Progenitor cell of endocrine pancreas (in vitro differentiated cells): ENCODE results near the gene LHFPL2. TPM values are rescaled to one million over a fixed set of nuclear protein-coding genes. Genes with fewer than 3 reads are reported as not detected.

Source experiments
- DNase-seq: peaks from one replicate; pipeline ENCODE4 v3.0.0; 2021; ENCODE audit warnings: low spot score; ENCODE audit not compliant: unreplicated experiment
- H3K27ac Mint-ChIP-seq: 2 replicates; pipeline ENCODE4 v1.8.0; 2021; ENCODE audit warnings: mild to moderate bottlenecking, moderate library complexity, mixed read lengths
- H3K27me3 Mint-ChIP-seq: 2 replicates; pipeline ENCODE4 v1.8.0; 2021; ENCODE audit warnings: mixed read lengths
- H3K36me3 Mint-ChIP-seq: 2 replicates; pipeline ENCODE4 v1.8.0; 2022; ENCODE audit warnings: mixed read lengths; ENCODE audit not compliant: insufficient read depth
- H3K4me1 Mint-ChIP-seq: 2 replicates; pipeline ENCODE4 v1.8.0; 2021; ENCODE audit warnings: low read depth, mixed read lengths
- H3K4me3 Mint-ChIP-seq: 2 replicates; pipeline ENCODE4 v1.8.0; 2021; ENCODE audit warnings: low read depth, mild to moderate bottlenecking, moderate library complexity, mixed read lengths
- H3K9me3 Mint-ChIP-seq: 2 replicates; pipeline ENCODE4 v1.8.0; 2021; ENCODE audit warnings: low read depth, mixed read lengths
- total RNA-seq: library from RNA; stranded (reverse); gene quantifications from 2 replicates; pipeline ENCODE4 v1.2.1, GENCODE V29; 2021
- TF ChIP-seq, protein P1 (sequence below): fragments of 200-600 bp; sonication (generic); IDR thresholded peaks from one replicate; pipeline ENCODE4 v1.5.0; 2021; ENCODE audit warnings: antibody characterized with exemption, mild to moderate bottlenecking; ENCODE audit not compliant: unreplicated experiment

LHFPL2 gene
- total RNA-seq, 1 donor from 2014 or later, result 15.0 TPM

DNA sequence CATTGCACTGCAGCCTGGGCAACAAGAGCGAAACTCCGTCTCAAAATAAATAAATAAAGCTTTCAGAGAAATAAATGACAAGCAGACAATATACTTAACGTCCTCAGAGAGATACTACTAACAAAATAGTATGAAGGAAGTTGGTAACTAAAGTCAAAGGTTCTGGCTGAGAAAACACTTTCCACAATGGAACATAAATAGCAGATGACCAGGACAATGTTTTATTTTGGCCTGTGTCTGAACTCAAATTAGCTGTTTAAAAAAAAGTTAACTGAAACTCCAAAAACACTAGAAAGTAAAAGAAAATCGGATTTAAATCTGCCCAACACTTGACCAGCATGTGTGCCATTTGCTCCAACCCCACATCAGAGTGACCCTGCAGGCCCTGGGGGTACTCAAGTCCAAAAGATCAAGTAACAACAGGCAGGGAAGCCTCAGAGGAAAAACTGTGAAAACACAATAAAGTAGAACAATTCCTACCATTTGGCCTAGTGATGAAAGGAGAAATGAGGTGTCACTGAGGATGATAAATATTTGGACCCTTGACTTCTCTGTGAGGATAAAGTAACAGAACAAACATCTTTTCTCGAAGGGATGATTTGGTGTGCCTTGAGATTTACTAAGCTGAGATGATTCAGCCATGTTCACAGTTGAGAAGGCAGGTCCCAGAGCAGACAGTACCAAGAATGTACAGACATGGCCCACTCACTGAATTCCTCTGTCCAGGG, 47.7 kb downstream of the LHFPL2 start:
- peak overlapping the region; percentile 94 for H3K27ac Mint-ChIP-seq

DNA sequence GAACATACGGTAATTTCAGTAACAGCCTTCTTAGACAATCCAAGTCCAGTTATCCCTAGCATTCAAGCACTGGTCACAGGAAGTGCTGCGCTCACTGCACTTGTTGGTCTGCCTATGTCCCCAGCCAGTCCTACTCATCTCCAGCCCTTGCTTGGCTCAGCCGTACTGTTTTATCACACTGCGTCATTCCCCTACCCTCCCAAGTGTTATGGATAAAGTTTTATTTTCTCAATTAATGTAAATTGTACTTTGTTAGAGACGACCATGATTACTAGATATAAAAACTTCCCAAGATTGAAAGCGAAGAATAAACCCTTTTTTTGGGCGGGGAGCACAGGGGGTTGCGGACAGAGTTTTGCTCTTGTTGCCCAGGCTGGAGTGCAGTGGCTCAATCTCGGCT, 49.6 kb downstream of the LHFPL2 start:
- Mint-ChIP-seq H3K36me3 (peaks cover 1% of the 10 kb centered on the region), H3K27ac (no peak overlapping the region), H3K9me3 (no peaks in the 10 kb centered on the region), H3K27me3 (no peaks in the 10 kb centered on the region), H3K4me1 (peaks cover 32% of the 10 kb centered on the region), H3K4me3 (peak overlapping the region; percentile 18)
- no peak for DNase-seq
- TF ChIP-seq, protein P1, sequence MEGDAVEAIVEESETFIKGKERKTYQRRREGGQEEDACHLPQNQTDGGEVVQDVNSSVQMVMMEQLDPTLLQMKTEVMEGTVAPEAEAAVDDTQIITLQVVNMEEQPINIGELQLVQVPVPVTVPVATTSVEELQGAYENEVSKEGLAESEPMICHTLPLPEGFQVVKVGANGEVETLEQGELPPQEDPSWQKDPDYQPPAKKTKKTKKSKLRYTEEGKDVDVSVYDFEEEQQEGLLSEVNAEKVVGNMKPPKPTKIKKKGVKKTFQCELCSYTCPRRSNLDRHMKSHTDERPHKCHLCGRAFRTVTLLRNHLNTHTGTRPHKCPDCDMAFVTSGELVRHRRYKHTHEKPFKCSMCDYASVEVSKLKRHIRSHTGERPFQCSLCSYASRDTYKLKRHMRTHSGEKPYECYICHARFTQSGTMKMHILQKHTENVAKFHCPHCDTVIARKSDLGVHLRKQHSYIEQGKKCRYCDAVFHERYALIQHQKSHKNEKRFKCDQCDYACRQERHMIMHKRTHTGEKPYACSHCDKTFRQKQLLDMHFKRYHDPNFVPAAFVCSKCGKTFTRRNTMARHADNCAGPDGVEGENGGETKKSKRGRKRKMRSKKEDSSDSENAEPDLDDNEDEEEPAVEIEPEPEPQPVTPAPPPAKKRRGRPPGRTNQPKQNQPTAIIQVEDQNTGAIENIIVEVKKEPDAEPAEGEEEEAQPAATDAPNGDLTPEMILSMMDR, result no peak

More for the DNA sequence above, 47.7 kb downstream of the LHFPL2 start:
- TF ChIP-seq, protein P1, result no peak
- H3K36me3 Mint-ChIP-seq, result peaks cover 1% of the 10 kb centered on the region
- H3K27me3 Mint-ChIP-seq, result no peaks in the 10 kb centered on the region
- DNase-seq, result no peak
- H3K4me3 Mint-ChIP-seq, result no peak overlapping the region
- peaks cover 33% of the 10 kb centered on the region for H3K4me1 Mint-ChIP-seq
- H3K9me3 Mint-ChIP-seq, result no peaks in the 10 kb centered on the region

DNA sequence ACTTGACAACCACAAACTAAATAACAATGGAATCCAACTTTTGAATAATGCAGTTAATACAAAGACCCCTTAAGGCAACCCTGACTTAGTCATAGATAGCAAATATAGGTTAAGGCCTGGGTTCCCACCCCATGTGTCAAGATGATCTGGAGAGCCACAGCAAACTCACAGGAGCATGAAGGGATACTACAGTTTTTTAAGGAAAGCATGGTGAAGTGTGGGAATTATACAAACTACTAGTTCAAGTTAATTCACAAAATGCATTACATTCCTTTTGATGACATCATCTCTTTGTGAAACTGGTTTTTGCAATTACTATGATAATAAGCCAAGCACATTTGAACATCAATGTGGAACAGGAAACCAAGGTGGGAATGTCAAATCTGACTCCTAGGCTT, 50.6 kb downstream of the LHFPL2 start:
- Mint-ChIP-seq H3K9me3 (no peaks in the 10 kb centered on the region), H3K4me1 (peaks cover 32% of the 10 kb centered on the region), H3K36me3 (peaks cover 1% of the 10 kb centered on the region), H3K27me3 (no peaks in the 10 kb centered on the region), H3K27ac (peak overlapping the region; percentile 6), H3K4me3 (no peak overlapping the region)
- TF ChIP-seq, protein P1, result no peak
- no peak for DNase-seq

DNA sequence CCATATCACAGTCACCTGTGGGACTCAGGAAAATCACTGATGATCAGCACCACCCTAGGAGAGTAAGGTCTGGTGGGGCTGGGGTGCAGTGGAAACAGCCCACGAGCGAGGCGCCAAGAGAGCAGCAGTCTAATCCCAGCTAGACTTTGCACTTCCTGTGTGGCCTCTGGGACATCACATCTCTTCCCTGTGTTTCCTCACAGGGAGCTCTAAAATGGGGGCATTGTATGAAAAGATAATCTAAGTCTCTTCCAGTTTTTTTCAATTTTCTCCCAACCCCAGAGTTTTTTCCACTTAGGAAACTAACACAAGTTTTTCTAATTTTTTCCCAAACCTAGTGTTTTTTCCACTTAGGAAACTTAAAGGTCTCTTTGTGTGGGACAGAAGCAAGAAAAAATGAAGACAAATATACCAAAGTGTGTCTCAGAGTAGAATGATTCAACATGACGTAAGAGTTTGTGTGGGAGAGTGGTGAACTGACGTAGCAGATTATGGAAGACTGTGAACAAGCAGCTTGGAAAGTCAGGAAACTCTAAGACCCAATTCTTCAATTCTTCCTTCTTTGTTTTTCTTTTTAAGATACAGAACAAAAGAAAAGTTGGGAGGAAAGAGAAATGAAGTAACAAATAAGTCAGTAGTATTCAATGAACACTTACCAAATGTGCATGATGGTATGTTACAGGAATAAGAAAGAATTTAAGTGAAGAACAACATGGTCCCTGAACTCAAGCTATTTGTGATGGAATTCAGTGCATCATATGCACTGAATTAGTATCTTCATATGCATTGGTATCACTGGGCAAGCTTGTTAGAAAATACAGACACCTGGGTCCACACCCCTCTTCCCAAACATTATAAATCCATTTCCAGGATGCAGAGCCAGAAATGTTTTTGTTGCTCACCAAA, 51.3 kb downstream of the LHFPL2 start:
- H3K4me1 Mint-ChIP-seq, result peaks cover 30% of the 10 kb centered on the region
- DNase-seq, result no peak
- H3K36me3 Mint-ChIP-seq, result peaks cover 1% of the 10 kb centered on the region
- H3K4me3 Mint-ChIP-seq, result no peak overlapping the region
- H3K9me3 Mint-ChIP-seq, result no peaks in the 10 kb centered on the region
- H3K27ac Mint-ChIP-seq, result peak overlapping the region; percentile 6
- no peaks in the 10 kb centered on the region for H3K27me3 Mint-ChIP-seq
- TF ChIP-seq, protein P1, result no peak

DNA sequence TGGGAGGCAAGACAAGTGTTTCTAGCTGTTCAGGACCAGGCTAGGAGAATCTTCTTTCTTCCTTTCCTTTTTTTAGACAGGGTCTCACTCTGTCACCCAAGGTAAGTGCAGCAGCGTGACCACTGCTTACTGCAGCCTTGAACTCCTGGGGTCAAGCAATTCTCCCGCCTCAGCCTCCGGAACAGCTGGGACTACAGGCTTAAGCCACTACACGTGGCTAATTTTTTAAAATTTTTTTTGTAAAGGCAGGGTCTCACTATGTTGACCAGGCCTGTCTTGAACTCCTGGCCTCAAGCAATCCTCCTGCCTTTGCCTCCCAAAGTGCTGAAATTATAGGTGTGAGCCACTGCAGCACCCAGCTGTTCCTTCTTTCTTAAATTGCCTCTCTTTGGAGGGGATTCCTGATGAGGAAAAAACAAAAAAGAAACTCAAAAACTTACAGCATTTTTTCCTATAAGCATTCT, 53.1 kb downstream of the LHFPL2 start:
- H3K27ac Mint-ChIP-seq, result no peak overlapping the region
- DNase-seq, result no peak
- H3K27me3 Mint-ChIP-seq, result no peaks in the 10 kb centered on the region
- H3K4me1 Mint-ChIP-seq, result peaks cover 27% of the 10 kb centered on the region
- H3K9me3 Mint-ChIP-seq, result no peaks in the 10 kb centered on the region
- TF ChIP-seq, protein P1, result no peak
- peaks cover 1% of the 10 kb centered on the region for H3K36me3 Mint-ChIP-seq
- no peak overlapping the region for H3K4me3 Mint-ChIP-seq
